Effector memory CD4-positive, alpha-beta T cell (primary cell): ENCODE results near the gene NCKAP1.
A peak's percentile ranks its signal among the peaks of the same experiment; 100 is the strongest.

Experiments
- DNase-seq, 3 donors: peaks; one replicate each; pipeline ENCODE4 v3.0.0-alpha.2; 2020
- H3K27ac ChIP-seq: 2 replicates; pipeline ENCODE4 v1.7.0; 2013; ENCODE audit warnings: mild to moderate bottlenecking, low read length, moderate library complexity; ENCODE audit not compliant: insufficient read depth, poor library complexity, severe bottlenecking
- H3K27me3 ChIP-seq: replicated peaks from 2 replicates; pipeline ENCODE4 v1.7.0; 2013; ENCODE audit warnings: mild to moderate bottlenecking, low read length; ENCODE audit not compliant: insufficient read depth, control insufficient read depth, poor library complexity, severe bottlenecking
- H3K36me3 ChIP-seq: 2 replicates; pipeline ENCODE4 v1.7.0; 2013; ENCODE audit warnings: mild to moderate bottlenecking, low read length, moderate library complexity; ENCODE audit not compliant: control insufficient read depth, insufficient read depth
- H3K4me1 ChIP-seq: 2 replicates; pipeline ENCODE4 v1.7.0; 2013; ENCODE audit warnings: low read length, mild to moderate bottlenecking; ENCODE audit not compliant: control insufficient read depth, insufficient read depth, poor library complexity, severe bottlenecking
- H3K4me3 ChIP-seq: 2 replicates; pipeline ENCODE4 v1.7.0; 2013; ENCODE audit warnings: low read length, low read depth, mild to moderate bottlenecking; ENCODE audit not compliant: insufficient read depth, poor library complexity, severe bottlenecking
- H3K9me3 ChIP-seq: 2 replicates; pipeline ENCODE4 v1.7.0; 2013; ENCODE audit warnings: mild to moderate bottlenecking, low read length, moderate library complexity; ENCODE audit not compliant: control insufficient read depth

Gene NCKAP1

GRCh38 chr2:182867426-182868053 is 170.7 kb downstream of the NCKAP1 start:
- no peak for DNase-seq
- peaks cover 9% of the 10 kb centered on the region for H3K4me1 ChIP-seq
- no peak overlapping the region for H3K4me3 ChIP-seq
- H3K9me3 ChIP-seq = no peaks in the 10 kb centered on the region
- H3K27me3 ChIP-seq = peaks cover 4% of the 10 kb centered on the region
- no peak overlapping the region for H3K27ac ChIP-seq
- no peaks in the 10 kb centered on the region for H3K36me3 ChIP-seq

DNA sequence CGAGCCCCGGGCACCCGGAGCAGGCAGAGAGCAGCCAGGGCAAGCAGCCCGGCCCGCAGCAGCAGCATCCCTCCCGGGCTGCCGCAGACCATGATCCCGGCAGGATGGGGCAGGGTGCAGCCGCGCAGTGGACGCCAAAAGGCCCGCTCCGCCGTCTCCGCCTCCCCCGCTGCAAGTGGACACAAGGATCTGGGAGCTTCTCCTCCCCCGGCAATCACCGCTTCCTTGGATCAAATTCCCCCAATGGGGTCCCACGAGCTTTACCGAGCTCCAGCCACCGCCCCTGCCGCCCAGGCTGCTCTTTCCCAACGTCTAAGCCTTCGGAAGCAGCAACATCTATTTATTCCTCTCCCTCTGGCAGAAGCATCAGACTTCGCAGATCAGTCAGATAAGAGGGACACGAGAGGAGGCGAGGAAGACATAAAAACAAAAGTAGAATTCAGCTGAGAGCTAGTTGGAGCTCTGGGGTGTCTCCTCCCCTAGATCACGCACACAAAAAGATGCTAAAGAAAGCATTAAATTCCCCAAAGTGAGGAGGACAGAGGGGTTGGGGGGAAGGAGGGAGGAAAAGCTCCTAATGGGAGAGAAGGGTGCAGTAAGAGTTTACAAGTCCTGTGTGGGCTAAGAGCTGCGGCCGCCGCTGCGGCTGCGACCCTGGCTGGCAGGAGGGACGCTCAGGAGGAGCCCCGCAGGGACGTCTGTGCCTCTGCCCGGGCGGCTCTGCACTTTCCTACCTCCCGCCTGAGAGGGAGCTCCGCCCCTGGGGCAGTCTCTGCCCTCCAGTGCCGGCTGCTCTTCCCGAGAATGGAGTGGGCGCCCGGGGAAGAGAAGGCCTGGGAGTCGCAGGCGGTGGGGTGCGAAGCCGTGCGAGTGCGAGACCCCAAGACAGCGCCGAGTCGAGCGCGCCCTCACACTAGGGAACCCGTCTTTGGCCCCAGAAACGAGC is 171.5 kb downstream of the NCKAP1 start, which contains the start of gene FRZB:
Gene FRZB (minus strand): TSS at position 177 of the 946 bp plus-strand sequence. CDS start 85 bp downstream, at position 92.
- H3K27ac ChIP-seq = no peak within 1 kb of the TSS
- peaks cover 9% of the 10 kb centered on the region for H3K4me1 ChIP-seq
- H3K27me3 ChIP-seq = peaks cover 4% of the 10 kb centered on the region
- H3K4me3 ChIP-seq = peak within 1 kb of the TSS; percentile 34
- H3K9me3 ChIP-seq = no peaks in the 10 kb centered on the region
- no peaks in the 10 kb centered on the region for H3K36me3 ChIP-seq
- DNase-seq = no peak

DNA sequence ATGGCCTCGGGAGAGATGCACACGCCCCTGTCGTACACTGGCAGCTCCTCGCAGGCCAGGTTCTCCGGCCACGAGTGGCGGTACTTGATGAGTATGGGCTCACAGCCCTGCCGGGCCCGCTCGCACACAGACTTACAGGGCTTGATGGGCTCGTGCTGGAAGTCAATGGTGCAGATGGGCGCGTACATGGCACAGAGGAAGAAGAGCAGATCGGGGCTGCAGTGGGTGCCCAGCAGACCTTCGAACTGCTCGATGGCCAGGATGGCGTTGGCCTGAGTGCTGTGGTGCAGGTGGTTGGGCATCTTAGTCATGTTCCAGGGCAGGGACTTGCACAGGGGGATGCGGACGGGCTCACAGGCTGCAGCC is 172.2 kb downstream of the NCKAP1 start:
- peaks cover 9% of the 10 kb centered on the region for H3K4me1 ChIP-seq
- no peak overlapping the region for H3K4me3 ChIP-seq
- no peak overlapping the region for H3K27ac ChIP-seq
- H3K27me3 ChIP-seq = peaks cover 4% of the 10 kb centered on the region
- no peak for DNase-seq
- no peaks in the 10 kb centered on the region for H3K36me3 ChIP-seq
- H3K9me3 ChIP-seq = no peaks in the 10 kb centered on the region

DNA sequence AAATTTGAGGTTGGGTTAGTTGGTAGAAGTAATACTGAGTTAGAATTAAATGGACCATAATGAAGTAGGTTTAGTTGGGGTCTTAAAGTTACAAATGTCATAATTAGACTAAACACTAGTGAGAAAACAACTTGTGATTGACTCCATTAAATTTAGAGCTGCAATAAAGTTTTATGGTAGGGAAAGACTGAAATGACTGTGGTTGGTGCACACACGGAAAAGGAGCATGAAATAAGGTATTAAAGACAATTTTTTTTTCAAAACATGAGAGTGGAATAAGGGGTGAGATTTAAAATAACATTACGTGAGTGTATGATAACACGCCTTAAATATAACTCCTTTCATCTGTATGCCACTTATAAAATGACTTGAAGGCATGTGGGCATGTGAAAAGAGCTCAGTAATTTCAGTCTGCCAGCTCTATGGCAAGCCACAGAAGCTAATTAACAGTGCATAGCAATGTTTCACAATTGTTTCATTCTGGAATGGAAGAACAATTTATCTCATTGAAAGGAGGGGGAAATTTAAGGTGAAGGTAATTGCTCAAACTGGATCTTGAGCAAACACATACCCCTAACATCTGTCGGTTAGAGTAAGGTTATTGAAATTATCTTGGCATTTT is 173.2 kb downstream of the NCKAP1 start:
- peaks cover 9% of the 10 kb centered on the region for H3K4me1 ChIP-seq
- no peak for DNase-seq
- H3K27me3 ChIP-seq = peaks cover 4% of the 10 kb centered on the region
- H3K36me3 ChIP-seq = no peaks in the 10 kb centered on the region
- no peak overlapping the region for H3K27ac ChIP-seq
- H3K9me3 ChIP-seq = no peaks in the 10 kb centered on the region
- H3K4me3 ChIP-seq = no peak overlapping the region

GRCh38 chr2:182863642-182864041 is 174.6 kb downstream of the NCKAP1 start:
- H3K4me3 ChIP-seq = no peak overlapping the region
- H3K27me3 ChIP-seq = peaks cover 4% of the 10 kb centered on the region
- no peak for DNase-seq
- H3K4me1 ChIP-seq = peaks cover 9% of the 10 kb centered on the region
- H3K9me3 ChIP-seq = no peaks in the 10 kb centered on the region
- no peak overlapping the region for H3K27ac ChIP-seq
- H3K36me3 ChIP-seq = no peaks in the 10 kb centered on the region

DNA sequence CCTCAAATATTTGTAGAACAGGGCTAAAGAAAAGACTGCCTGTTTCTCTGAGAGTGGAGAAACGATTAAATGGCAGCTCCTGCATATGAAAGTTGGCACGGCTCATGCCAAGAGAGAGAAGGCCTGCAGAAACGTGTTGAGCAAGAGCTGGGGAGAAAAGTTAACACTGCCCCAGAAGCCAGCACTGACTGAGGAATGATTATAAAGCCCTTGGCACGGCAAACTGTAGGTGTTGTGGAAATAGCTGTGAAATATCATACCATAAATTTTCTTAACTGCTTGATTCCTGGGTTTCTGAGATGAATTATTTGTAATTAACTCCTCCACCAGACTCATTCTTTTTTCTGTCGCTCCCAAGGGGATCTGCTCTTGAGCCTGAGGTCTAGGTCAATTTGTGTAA is 176.2 kb downstream of the NCKAP1 start:
- no peak for DNase-seq
- no peaks in the 10 kb centered on the region for H3K27me3 ChIP-seq
- no peak overlapping the region for H3K27ac ChIP-seq
- no peak overlapping the region for H3K4me3 ChIP-seq
- no peaks in the 10 kb centered on the region for H3K9me3 ChIP-seq
- H3K36me3 ChIP-seq = no peaks in the 10 kb centered on the region
- peaks cover 8% of the 10 kb centered on the region for H3K4me1 ChIP-seq

DNA sequence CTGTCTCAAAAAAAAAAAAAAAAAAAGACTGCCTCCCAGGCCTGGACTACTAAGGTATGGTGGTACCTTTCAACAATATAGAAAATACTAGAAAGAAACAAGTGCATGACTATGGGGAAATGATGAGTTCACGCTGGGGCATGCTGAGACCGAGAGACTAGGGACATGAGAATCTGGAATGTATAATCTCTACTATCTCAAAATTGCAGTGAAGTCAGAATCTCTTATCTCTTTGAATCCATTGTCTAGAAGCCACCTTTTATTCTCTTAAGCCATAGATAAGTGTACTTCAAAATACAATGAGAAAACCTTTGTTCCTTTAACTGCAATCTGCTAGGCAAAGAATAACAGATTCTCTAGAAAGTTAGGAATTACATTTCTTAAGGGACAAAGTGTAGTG is 177.4 kb downstream of the NCKAP1 start:
- H3K4me3 ChIP-seq = no peak overlapping the region
- no peaks in the 10 kb centered on the region for H3K4me1 ChIP-seq
- no peak for DNase-seq
- no peak overlapping the region for H3K27ac ChIP-seq
- H3K27me3 ChIP-seq = no peaks in the 10 kb centered on the region
- H3K36me3 ChIP-seq = no peaks in the 10 kb centered on the region
- no peaks in the 10 kb centered on the region for H3K9me3 ChIP-seq
